ENCODE measurements around the gene EXT2.

GRCh38 chr11:44226490-44226889 is 131.0 kb downstream of the EXT2 start:
- TF ChIP-seq TARDBP (IDR thresholded peaks at IDR 0.05), result no peak
- no peak for TF ChIP-seq CTBP1 (IDR thresholded peaks at IDR 0.05; ENCODE audit: borderline replicate concordance)
- TF ChIP-seq ARNT (IDR thresholded peaks at IDR 0.05), result no peak
- TF ChIP-seq ELF4 (IDR thresholded peaks at IDR 0.05), result no peak
- TF ChIP-seq SUZ12 (IDR thresholded peaks at IDR 0.05), result no peak
- no peak for TF ChIP-seq FOXM1 (IDR thresholded peaks at IDR 0.05; ENCODE audit: borderline replicate concordance)
- TF ChIP-seq HDGF (IDR thresholded peaks at IDR 0.05; ENCODE audit: borderline replicate concordance), result no peak
- TF ChIP-seq BHLHE40 (IDR thresholded peaks at IDR 0.05; ENCODE audit: borderline replicate concordance), result no peak
- TF ChIP-seq SP1 (IDR thresholded peaks at IDR 0.05), result no peak
- TF ChIP-seq L3MBTL2 (conservative IDR thresholded peaks at IDR 0.05), result no peak
- TF ChIP-seq FOXA1 (IDR thresholded peaks at IDR 0.05), result no peak
- TF ChIP-seq NFRKB (IDR thresholded peaks at IDR 0.05), result no peak
- TF ChIP-seq FOXK2 (IDR thresholded peaks at IDR 0.05), result no peak

Measured in HEK293T (cell line).